Measurements from ENCODE around the gene SLC25A40.
"Not testable (repeated sequence)": the region's sequence is repeated elsewhere in the genome, so short reads cannot be mapped to it uniquely, and the experiment has no call there.

Gene SLC25A40, protein sequence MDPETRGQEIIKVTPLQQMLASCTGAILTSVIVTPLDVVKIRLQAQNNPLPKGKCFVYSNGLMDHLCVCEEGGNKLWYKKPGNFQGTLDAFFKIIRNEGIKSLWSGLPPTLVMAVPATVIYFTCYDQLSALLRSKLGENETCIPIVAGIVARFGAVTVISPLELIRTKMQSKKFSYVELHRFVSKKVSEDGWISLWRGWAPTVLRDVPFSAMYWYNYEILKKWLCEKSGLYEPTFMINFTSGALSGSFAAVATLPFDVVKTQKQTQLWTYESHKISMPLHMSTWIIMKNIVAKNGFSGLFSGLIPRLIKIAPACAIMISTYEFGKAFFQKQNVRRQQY

DNA sequence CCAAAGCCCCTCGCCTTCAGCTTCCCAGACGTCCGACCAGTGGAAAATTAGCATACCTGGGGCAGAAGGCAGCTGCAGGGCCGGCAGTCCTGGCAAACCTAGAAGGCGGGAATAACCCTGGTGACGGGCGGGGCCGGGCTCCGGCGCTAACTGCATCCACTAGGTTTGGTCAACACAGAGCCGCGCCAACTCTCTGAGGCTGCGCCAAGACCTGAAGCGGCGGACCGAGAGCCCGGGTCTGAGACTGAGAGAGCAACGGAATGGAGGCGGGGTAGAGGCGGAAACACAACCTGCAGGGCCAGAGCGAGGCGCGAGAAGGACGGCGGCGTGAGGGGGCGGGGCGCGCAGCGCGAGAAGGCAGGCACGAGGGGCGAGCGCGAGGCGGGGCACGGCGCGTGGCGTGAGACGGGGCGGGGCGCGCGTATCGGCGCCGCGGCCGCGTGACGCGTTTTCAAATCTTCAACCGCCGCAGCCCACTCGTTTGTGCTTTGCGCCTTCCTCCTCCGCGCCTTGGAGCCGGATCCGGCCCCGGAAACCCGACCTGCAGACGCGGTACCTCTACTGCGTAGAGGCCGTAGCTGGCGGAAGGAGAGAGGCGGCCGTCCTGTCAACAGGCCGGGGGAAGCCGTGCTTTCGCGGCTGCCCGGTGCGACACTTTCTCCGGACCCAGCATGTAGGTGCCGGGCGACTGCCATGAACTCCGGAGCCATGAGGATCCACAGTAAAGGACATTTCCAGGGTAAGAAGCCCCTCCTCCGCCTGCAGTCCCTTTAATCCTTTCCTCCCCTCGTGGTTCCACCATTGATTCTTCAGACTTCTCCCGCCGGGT, at the start of gene SLC25A40, which contains the start of gene DBF4:
Gene SLC25A40, minus strand, starts transcription at position 321 of the 829 bp plus-strand sequence. CDS start 17,633 bp downstream, outside the sequence.
Gene DBF4, plus strand, starts transcription at position 454 of the 829 bp plus-strand sequence. Its CDS starts 240 bp downstream, at position 694.
- no peak for FAIRE-seq

DNA sequence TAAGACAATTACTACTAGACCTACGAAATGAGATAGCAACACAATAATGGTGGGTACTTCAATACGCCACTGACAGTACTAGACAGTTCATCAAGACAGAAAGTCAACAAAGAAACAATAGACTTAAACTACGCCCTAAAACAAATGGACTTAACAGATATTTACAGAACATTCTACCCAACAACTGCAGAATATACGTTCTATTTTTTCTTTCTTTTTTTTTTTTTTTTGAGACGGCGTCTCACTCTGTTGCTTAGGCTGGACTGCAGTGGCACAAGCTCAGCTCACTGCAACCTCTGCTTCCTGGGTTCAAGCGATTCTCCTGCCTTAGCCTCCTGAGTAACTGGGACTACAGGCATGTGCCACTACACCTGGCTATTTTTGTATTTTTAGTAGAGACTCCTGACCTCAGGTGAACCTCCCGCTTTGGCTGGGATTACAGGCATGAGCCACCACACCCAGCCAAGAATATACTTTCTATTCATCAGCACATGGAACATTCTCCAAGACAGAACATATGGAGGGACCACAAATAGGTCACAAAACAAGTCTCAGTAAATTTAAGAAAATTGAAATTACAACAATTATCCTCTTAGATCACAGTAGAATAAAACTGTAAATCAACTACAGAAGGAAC, 46.7 kb upstream of the SLC25A40 start:
- FAIRE-seq, result not testable (repeated sequence)

DNA sequence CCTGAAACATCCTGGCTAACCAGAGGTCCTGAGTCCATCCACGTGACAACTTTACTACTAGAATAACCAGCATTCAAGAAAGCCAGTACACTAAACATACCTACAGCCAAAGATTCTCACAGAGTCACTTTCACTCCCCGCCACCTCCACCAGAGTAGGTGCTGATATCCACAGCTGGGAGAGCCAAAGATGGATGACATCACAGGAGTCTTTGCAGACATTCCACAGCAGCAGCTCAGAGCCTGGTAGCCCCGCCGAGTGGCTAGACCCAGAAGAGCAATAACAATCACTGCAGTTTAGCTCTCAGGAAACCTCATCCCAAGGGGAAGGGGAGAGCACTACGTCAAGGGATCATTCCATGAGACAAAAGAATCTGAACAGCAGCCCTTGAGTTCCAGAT, 44.4 kb upstream of the SLC25A40 start:
- no peak for FAIRE-seq

DNA sequence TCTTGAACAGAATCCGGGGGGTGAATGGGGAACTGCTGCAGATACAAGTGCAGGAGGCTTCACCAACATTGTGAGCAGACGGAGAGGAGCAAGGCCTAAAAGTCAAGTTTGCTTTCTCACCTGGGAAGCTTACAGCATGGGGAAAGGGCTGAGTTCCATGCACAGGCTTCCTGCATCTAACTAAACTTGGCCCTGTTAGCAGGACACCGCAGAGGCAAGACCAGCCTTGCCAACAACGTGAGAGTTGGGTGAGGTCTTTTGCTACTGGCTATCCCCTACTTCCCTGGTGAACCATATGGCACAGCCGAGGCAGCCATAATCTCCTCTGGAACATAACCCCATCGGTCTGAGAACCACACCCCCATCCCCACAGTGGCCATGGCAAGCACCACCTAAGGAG, 43.7 kb upstream of the SLC25A40 start:
- no peak for FAIRE-seq

DNA sequence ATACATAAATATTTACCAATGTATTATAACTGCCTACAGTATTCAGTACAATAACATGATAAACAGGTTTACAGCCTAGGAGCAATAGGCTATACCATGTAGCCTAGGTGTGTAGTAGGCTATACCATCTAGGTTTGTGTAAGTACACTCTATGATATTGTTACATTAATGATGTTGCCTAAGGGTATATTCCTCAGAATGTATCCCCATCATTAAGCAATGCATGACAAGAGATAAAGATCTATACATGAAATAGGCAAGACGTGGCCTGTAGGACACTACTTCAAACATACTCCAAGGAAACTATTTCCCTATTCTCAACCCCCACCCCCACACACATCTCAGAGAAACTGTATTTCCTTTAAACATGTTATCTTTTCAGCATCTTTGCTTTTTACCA, 42.6 kb upstream of the SLC25A40 start:
- no peak for FAIRE-seq

DNA sequence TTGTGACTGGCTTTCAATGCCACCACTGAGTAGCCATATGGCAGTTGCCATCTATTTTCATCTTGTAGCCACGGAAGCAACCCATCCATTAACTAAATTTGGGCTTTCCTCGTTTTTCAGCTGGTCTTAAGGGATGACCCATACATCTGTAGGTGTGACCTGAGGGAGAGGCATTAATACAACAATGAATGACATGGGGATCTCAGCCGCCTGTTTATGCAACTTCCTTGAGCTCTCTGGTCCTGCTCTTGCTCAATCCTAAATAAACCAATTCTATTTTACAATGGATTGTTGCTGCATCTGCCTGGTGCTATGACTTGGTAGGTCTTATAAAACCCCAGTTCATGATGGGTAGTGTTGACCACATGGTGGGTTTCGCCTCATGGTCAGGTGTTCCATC, 36.0 kb upstream of the SLC25A40 start:
- FAIRE-seq, result no peak

DNA sequence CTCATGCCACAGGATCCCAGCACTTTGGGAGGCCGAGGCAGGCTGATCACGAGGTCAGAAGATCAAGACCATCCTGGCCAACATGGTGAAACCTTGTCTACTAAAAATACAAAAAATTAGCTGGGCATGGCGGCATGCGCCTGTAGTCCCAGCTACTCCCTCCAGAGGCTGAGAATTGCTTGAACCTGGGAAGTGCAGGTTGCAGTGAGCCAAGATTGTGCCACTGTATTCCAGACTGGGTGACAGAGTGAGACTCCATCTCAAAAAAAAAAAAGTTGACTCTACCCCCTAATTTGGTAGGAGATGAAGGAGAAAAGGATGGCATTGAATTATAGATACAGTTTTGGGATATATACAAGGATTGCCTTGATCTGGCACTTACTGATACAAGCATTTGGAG, 32.7 kb upstream of the SLC25A40 start:
- not testable (repeated sequence) for FAIRE-seq

DNA sequence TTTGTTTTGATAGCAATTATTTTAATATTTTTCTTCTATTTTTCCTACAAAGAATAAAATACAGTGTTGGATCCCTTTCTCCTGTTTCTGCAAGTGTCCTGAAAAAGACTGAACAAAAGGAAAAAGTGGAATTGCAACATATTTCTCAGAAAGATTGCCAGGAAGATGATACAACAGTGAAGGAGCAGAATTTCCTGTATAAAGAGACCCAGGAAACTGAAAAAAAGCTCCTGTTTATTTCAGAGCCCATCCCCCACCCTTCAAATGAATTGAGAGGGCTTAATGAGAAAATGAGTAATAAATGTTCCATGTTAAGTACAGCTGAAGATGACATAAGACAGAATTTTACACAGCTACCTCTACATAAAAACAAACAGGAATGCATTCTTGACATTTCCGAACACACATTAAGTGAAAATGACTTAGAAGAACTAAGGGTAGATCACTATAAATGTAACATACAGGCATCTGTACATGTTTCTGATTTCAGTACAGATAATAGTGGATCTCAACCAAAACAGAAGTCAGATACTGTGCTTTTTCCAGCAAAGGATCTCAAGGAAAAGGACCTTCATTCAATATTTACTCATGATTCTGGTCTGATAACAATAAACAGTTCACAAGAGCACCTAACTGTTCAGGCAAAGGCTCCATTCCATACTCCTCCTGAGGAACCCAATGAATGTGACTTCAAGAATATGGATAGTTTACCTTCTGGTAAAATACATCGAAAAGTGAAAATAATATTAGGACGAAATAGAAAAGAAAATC, 31.2 kb upstream of the SLC25A40 start:
- not testable (repeated sequence) for FAIRE-seq

DNA sequence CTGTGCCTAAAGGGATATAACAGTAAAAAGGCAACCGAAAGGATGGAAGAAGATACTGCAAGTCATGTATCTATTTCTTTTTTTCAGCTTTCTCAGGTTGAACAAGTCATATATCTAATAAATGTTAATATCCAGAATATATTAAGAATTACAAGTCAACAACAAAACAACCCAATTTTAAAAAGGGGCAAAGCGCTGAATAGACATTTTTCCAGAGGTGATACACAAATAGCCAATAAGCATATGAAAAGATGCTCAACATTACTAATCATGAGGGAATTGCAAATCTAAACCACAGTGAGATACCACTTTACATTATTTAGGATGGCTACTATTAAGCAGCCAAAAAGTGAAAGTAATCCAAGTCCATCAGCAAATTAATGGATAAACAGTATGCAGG, 23.1 kb upstream of the SLC25A40 start:
- FAIRE-seq, result no peak

DNA sequence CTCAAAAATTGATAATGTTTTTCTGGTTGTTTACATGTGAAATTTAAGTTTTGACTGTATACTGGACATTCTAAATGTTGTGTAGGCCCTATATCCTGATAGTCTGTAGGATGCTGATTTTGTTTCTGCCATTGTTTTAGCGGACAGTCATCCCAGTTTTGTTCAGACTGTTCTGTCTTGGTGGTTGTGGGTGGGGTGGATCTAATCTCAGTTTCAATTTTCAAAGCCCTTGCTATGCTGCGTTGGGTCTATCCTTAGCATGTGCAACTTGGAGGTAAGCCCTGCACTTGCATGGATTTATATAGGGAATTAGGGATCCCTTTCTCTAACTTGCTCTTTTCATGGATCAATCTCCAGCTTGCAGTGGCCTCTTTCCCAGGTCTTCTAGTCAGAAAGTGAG, 19.2 kb upstream of the SLC25A40 start:
- no peak for FAIRE-seq

DNA sequence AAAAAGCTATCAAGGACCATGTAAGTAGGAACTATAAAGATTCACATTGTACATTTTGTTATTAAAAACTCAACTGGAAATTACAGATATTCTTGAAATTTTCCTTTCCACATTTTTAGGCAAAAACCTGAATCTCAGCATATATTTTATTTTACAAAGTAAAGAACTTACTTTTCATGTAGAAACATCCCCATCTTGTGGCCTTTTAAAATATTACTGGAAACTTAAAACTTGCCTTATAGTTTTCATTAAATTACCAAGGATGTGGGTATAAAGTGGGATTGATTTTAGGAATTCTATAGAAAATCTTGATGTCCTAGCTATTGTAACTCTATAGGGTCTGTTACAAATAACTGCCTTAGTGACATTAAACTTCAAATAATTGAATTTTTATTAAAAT, 10.7 kb upstream of the SLC25A40 start:
- peak; percentile 98 for FAIRE-seq

DNA sequence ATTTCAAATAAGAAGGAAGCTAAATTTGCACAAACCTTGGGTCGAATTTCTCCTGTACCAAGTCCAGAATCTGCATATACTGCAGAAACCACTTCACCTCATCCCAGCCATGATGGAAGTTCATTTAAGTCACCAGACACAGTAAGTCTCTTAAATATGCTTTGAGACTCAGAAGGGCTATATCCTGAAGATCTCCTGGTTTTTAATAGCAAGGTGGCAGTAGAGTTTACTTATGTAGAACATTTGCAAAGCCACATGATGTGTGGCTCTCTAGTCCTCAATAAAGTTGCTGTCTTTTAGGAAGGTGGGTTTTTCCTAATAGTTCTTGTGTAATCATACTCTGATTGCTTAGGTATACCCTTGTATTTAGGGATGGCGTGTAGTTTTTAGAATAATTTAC, 8.9 kb upstream of the SLC25A40 start:
- no peak for FAIRE-seq

DNA sequence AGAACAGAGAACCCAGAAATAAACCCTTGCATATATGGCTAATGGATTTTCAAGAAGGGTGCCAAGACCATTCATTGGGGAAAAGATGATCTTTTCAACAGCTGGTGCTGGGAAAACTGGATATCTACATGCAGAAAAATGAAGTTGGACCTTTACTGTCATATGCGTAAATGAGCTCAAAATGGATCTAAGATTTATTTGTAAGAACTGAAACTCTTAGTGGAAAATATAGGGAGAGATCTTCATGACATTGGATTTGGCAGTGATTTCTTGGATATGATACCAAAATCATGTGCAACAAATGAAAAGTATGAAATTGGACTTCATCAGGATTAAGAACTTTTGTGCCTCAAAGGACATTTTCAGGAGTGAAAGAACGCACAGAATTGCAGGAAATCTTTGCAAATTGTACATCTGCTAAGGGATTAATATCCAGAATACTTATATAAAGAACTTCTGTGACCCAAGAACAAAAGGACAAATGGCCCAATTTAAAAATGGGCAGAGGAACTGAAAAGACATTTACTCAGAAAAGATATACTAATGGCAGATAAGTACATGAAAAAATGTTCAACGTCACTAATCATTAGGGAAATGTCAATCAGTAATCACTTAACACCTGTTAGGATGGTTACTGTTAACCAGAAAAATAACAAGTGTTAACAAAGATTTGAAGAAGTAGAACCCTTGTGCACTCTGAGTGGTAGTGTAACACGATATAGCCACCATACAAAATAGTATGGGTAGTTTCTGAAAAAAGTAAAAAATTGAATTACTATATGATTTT, 6.2 kb upstream of the SLC25A40 start:
- no peak for FAIRE-seq

DNA sequence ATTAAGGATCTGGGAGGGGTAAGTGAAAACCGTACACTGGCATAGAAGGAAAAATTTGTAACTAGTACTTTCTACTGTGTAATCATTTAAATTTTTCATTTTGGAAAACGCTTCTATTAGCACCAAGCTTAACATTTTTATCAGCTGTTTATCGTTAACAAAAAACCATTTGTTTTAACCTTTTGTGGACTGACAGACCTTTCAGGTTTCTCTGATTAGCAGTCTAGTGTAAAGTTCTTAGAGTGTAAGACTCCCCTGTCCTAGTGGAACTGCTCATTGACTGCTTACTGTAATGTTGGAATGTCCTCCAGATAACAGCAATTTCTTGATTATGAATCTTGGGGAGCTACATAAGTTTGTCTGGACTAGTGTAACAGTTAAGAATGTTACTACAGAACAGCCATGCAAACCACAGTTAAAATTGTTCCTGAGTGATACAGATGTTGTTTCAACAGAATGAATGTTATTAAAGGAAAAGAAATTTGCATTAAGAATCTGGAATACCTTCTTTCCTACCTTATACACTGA, 2.1 kb upstream of the SLC25A40 start:
- FAIRE-seq, result no peak

DNA sequence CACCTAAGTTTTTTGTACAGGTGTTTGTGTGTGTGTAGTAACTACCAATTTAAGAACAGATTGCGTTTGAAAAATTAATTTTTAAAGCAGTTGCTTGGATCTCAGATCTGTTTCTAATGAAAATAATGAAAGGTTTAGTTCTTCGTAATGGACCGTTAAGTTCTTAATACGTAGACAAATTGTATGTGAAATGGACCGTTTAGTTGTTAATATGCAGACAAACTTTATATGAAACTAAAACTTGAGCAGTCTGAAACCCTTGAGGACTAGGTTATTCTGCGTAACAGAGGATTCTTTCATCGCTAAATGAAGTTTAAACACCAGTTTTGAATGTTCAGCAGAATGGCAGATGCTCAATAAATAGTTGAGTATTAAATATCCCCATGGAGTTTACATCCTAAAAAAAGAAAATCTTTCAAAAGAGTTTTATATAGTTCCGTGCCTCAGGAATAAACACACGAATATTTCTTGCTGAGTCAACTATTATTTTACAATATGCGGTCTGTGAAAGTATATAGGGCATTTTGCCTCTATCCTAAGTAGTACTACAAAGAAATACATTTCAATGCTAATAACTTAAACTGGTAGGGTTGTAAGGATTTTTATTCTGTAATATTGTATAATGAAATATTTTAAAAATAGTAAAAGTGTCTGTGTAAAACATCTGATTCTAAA, 1.3 kb upstream of the SLC25A40 start:
- FAIRE-seq, result no peak

DNA sequence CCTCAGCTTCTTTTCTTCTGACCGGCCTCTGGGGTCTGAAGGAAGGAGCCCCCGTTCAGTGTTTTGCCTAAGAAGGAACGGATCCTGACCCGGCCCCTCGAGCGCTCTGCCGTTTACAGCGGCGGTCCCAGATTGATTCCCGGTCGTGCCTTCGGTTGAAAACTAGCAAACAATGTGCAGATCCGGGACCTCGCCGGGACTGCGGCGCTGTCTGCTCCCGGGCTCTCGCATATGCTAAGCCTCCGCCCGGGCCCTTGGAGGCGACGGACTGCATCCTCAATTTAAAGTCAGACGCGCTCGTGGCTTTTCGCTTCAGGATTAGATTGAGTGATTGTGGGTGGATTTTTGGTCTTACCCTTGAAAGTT, 692 bp upstream of the SLC25A40 start:
- no peak for FAIRE-seq

DNA sequence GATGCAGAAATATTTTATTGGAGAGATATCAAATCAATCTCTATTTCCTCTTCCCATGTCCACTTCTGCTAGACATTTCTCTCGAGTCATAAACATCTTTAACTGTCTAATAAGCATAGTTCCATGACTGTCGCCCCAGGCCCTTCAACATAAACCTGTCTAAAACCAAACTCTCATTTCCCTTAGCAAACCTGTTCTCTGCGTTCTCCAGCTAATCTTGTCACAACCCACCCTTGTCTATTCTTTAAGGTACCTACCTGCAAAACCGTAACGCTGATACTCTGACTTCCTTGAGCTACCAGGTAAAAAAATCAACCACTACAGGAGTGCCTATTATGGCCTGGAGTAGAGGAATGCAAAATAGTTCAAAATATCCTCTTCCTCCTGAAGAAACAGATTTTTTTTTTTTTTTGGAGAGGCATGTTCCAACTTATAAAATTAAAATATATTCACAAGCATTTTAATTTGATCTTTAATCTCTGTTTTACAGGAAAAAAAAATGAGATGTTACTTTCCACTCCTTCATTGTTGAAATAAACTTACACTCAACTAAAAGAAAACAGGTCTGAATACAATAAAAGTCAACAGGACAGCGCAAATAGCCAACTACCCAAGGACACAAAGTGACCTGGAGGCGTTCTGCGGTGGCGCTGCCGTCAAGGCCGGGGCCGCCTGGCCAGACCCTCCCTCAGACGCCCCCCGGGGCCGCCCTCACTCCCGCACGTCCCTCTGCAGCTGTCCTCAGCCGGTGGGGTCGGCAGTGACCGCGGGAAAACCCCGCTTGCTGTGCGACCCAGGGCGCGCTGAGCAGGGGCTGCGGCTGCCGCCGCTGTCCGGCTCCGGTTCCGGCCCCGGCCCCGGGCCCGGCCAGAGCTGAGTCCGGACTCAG, 765 bp downstream of the SLC25A40 start:
- no peak for FAIRE-seq

DNA sequence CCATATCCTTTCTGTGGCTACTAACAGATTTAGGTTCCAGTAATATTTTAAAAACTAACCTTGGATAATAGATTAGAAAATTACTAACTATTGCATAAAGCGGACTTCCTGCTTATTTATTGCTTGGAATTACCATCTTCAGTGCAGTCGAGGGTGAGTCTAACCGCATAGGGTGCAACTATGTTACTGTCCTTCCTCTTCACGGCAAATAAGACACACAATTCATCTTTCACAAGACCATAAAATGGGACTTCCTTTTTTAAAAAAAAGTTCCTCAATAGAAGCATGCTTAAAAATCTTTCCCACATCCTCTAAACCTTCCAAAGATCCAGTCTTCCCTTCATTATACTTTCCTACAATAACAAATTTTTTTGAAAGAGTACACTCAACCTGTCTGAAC, 2.1 kb downstream of the SLC25A40 start:
- no peak for FAIRE-seq

DNA sequence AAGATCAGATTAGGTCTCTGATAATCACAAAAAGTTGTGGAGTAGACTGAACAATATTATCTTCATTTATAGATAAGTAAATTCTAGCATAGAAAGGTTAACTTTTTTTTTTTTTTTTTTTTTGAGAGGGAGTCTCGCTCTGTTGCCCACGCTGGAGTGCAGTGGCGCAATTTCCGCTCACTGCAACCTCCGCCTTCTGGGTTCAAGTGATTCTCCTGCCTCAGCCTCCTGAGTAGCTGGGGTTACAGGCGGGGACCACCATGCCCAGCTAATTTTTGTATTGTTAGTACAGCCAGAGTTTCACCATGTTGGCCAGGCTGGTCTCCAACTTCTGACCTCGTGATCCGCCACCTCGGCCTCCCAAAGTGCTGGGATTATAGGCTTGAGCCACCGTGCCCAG, 2.8 kb downstream of the SLC25A40 start:
- not testable (repeated sequence) for FAIRE-seq

DNA sequence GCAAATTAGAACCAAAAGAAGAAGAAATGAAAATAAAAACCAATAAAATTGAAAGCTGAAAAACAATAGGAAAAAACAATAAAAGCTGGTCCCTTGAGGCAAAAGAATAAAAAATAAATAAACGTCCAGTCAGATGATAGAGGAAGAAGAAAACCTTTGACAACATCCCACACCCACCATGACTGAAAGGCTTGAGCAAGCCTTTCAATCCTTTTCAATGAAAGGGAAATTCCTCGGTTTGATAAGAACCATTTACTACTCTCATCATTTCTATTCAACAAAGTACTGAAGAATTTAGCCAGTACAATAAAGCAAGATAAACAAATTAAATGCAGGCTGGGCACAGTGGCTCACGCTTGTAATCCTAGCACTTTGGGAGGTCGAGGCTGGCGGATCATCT, 3.8 kb downstream of the SLC25A40 start:
- no peak for FAIRE-seq

Measured in islet of Langerhans (tissue), 1 donor.